ENCODE data around the gene RBM25.
"Not testable (repeated sequence)": the region's sequence is repeated elsewhere in the genome, so short reads cannot be mapped to it uniquely, and the experiment has no call there.

RBM25 gene

DNA sequence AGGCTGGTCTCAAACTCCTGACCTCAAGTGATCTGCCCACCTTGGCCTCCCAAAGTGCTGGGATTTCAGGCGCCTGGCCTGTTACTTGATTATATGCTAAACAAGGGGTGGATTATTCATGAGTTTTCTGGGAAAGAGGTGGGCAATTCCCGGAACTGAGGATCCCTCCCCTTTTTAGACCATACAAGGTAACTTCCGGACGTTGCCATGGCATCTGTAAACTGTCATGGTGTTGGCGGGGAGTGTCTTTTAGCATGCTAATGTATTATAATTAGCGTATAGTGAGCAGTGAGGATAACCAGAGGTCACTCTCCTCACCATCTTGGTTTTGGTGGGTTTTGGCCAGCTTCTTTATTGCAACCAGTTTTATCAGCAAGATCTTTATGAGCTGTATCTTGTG is 111.5 kb downstream of the RBM25 start:
- H3K4me1 Mint-ChIP-seq, H3K27ac Mint-ChIP-seq, H3K27me3 Mint-ChIP-seq, H3K9me3 Mint-ChIP-seq, DNase-seq, ATAC-seq, H3K4me3 Mint-ChIP-seq: not testable (repeated sequence)
- H3K36me3 Mint-ChIP-seq (ENCODE audit: low read depth) = peaks cover 27% of the 10 kb centered on the region

- no peaks in the 10 kb centered on the region for H3K4me1 Mint-ChIP-seq
- H3K9me3 Mint-ChIP-seq = no peaks in the 10 kb centered on the region
- DNase-seq = no peak
- peaks cover 29% of the 10 kb centered on the region for H3K36me3 Mint-ChIP-seq (ENCODE audit: low read depth)
- no peaks in the 10 kb centered on the region for H3K27me3 Mint-ChIP-seq
- no peak for ATAC-seq
- H3K27ac Mint-ChIP-seq = no peak overlapping the region
- H3K4me3 Mint-ChIP-seq = no peak overlapping the region
Measured at GRCh38 chr14:73170686-73171085, 112.4 kb downstream of the RBM25 start.

GRCh38 chr14:73172500-73172899 is 114.2 kb downstream of the RBM25 start:
- ATAC-seq (no peak), DNase-seq (no peak)
- Mint-ChIP-seq H3K9me3 (no peaks in the 10 kb centered on the region), H3K36me3 (ENCODE audit: low read depth) (peaks cover 38% of the 10 kb centered on the region), H3K27ac (no peak overlapping the region), H3K4me3 (no peak overlapping the region), H3K4me1 (no peaks in the 10 kb centered on the region), H3K27me3 (no peaks in the 10 kb centered on the region)

- Mint-ChIP-seq H3K9me3 (no peaks in the 10 kb centered on the region), H3K4me3 (no peak overlapping the region), H3K4me1 (no peaks in the 10 kb centered on the region), H3K27me3 (no peaks in the 10 kb centered on the region), H3K36me3 (ENCODE audit: low read depth) (peaks cover 39% of the 10 kb centered on the region), H3K27ac (no peak overlapping the region)
- ATAC-seq (no peak), DNase-seq (no peak)
Measured at GRCh38 chr14:73173092-73173735, 114.9 kb downstream of the RBM25 start.
